NT2/D1 (cell line): ENCODE measurements around the gene GBF1.

Experiments used
- SUZ12 ChIP-seq: IDR thresholded peaks from 2 replicates; pipeline ENCODE4 v1.6.1; 2011; ENCODE audit not compliant: insufficient read length, insufficient read depth; ENCODE audit errors: extremely low read depth
- YY1 ChIP-seq: IDR thresholded peaks from 2 replicates; pipeline ENCODE4 v1.6.1; 2011; ENCODE audit not compliant: insufficient read length, insufficient read depth
- ZNF274 ChIP-seq: IDR thresholded peaks from 2 replicates; pipeline ENCODE4 v1.6.1; 2011; ENCODE audit warnings: mild to moderate bottlenecking, low read depth, low read length

- TF ChIP-seq YY1 = no peak
- TF ChIP-seq ZNF274 = no peak
- TF ChIP-seq SUZ12 = no peak
These were observed 44.3 kb upstream of the GBF1 start for GRCh38 chr10:102200751-102201640.
